Epidermal melanocyte (primary cell): ENCODE data around the gene ARHGAP42.

ENCODE experiments used
- DNase-seq: peaks from one replicate; pipeline ENCODE4 v3.0.0; 2011; ENCODE audit warnings: low spot score; ENCODE audit not compliant: insufficient read length

Gene ARHGAP42

GRCh38 chr11:100831929-100832494 is 144.9 kb downstream of the ARHGAP42 start:
- DNase-seq = no peak

DNA sequence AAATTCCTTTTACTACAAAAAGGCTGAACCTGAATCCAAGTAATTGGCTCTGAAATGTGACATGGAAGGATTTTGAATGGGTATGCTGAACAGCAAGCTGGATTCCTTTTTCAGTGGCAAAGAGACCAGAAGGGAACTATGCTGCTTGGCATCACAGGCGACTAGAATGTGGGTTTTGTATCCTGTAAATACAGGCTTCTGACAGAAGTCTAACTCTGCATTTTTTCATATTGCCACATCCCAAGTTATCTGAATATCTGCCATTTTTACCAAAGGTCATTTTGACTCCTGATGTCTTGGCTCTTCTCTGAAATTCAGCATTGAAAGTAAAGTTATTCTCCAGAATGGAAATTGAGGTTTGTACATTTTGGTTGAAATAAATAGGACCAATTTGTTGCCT is 145.7 kb downstream of the ARHGAP42 start:
- DNase-seq = no peak

DNA sequence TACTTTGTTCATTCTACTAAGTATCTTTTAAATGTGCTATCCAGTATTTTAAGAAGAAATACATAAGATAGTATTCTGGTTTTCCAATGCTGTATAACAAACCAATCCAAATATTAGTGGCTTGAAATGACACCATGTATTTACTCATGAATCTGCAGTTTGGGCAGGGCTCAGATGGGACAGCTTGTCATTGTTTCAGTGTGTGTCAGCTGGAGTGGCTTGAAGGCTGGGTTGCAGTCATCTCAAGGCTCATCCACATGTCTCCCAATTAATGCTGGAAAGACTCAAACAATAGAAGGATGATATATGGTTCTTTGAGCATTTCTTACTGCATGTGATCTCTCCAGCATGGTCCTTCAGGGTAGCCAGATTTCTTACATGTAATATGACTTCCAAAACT is 146.2 kb downstream of the ARHGAP42 start:
- no peak for DNase-seq

GRCh38 chr11:100835854-100836253 is 148.8 kb downstream of the ARHGAP42 start:
- no peak for DNase-seq

DNA sequence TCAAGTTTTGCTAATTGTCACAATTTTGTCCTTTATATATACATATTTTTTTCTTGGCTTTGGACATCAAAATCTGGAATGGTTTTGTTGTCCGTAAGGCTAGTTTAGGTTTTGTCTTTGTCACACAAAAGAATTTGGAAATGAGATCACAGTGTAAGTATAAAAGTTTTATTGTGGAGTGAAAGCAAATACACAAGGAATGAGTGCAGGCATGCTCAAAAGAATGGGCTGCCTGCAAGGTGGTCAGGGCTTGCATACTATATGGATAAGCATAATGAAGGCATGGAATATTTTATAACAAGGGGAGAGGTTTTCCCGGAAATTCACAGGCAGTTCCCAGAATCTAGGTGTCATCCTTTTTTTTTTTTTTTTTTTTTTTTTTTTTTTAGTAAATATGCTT is 150.2 kb downstream of the ARHGAP42 start:
- DNase-seq = no peak

DNA sequence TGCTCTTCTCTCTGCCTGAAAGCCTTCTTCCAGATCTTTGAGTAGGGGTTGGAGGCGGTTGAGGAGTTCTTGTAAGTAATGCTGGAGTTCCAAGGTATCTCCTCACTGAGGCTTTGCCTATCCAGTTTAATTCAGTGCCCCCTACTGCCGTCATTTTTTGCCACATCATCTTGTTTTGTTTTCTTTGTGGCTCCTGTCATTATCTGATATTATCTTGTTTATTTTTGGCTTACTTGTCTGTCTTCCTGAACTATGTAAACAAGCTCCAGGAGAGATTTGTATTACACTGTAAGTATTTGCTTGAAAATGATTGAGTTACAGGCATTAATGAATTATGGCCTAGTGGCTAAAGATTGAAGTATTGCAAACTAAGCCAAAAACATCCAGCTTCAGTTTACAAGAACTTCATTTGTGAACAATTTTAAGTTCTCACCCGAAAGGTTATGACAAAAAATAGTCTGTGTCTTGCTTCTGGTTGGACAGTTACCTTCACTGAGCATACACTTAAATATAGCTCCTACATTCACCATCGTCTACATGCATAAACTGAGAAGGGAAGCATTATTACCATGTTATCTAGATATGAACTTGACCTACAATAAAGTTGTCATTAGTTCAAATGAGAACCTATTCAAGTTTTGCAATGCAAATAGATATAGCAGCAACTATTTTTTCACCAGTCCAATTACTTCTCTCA is 154.8 kb downstream of the ARHGAP42 start:
- DNase-seq = no peak

GRCh38 chr11:100847696-100848216 is 160.7 kb downstream of the ARHGAP42 start:
- no peak for DNase-seq

GRCh38 chr11:100849009-100849900 is 162.2 kb downstream of the ARHGAP42 start:
- peak; percentile 38 for DNase-seq

DNA sequence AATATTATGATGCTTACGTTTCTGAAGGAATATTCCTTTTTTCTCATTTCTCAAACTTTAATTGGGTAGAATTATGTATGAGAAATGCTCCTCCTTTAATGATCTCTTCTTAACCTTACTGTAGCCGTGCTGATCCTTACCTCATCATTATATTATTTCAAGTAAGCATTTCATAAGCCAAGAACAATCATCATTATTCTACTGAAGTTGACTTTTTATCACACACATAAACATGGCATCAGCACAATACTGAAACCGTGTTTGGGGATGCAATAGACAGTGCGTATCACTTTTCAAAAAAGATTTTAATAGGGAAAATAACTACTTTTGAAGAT is 162.8 kb downstream of the ARHGAP42 start:
- no peak for DNase-seq

DNA sequence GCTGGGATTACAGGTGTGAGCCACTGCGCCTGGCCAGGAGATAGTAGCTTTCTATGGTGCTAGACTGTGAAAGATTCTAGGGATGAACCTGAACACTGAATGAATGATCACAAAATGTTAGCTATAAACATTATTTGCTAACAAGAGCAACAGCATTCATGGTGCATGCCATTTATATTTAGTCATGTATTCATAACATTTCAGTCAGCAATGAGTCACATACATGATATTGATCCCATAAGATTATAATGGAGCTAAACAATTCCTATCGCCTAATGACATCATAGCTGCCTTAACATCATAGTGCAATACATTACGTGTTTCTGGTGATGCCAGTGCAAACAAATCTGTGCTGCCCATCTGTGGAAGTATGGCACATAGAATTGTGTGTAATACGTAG is 164.1 kb downstream of the ARHGAP42 start:
- DNase-seq = no peak

GRCh38 chr11:100851584-100852152 is 164.6 kb downstream of the ARHGAP42 start:
- no peak for DNase-seq

DNA sequence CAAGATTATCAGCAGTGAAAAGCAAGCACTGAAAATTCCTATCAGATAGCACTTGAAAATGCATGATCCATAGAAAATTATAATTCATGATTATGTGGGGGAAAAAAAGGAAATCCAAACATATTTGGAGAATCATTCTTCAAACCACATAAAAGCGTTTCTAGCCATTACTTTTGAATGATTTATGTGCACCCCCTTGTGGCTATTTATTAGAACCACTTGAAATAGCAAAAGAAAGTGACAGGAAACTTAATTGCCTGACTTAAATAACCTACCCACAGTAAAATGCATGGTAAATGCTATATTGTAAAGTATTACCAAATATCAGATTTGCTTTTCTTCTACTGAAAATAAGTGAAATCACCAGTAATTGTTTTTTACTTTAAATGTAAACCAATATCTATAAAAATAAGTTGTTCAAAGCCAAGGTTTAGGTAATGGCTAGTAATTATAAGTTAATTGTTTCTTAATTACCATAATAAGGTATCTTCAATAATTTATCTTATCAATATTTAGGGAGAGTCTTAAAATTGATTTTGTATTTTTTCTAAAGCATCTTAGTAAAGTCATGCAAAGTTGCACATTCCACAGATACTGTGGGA is 168.5 kb downstream of the ARHGAP42 start:
- peak; percentile 41 for DNase-seq

DNA sequence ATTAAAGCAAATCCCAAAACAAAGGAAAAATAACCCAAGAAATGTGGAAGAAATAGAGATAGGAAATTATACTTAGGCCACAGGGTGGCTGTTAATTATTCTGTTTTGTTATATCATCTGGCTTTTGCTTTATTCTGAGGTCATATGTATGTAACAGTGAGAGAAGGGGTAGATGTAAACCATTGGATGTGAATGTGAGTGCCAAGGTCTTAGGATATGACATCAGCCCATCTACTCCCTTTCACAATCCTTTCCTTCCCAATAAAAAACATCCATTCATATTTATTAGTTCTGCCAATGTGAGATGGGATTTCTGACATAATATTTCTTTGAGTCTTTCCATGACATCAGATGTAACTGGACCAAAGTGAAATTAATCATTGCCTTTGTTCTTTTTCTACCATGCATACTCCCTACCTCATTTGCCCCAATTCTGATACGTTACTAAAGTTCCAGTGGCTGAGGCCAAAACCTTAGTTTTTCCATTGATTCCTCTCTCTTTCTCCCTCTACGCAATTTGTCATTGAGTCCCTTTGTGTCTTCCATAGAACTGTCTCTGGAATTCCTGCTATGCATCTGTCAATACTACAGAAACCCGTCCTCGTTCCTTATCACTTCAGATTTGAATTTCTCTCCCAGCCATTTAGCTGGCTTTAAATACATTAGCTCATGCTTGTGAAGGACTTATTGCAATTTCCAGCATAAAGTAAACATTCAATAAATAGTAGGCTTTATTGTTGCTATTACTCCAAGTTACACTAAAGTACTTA is 170.3 kb downstream of the ARHGAP42 start:
- no peak for DNase-seq

DNA sequence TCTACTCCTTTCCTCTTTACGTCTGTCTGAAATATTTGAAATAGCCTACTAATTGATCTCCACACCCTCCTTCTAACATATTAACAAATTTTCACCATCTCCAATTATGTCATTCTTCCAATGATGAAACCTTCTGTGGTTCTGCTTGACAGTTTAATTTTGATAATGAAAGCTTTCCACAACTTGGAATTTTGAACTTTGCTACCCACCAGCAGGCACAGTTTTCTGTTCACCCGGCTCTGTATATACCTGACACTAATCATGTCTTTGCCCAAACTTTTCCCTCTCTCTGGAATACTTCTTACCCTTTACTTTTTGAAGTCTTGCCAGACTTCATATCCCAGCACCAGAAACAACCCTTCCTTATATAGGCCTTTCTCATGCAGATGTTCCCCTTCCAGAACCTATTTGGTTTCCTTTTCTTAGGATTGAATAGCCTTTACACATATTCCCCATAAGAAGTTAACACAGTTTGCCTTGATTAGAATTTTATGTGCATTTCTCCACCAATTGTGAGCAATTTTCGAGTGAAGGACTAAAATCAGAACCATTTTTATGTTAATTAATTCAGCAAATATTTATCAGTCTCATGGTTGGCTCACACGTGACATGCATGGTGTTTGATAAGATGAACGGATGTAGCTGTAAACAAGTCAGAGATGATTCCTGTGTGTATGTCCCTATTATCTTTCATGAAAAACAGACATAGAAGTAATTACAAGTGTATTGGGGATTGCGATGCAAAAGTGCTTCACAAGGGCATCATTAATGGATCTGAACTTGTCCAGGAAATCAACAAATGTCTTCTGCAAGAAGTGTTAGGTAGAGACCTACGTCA is 173.4 kb downstream of the ARHGAP42 start:
- DNase-seq = no peak

GRCh38 chr11:100861212-100861611 is 174.1 kb downstream of the ARHGAP42 start:
- DNase-seq = no peak

GRCh38 chr11:100863080-100863581 is 176.0 kb downstream of the ARHGAP42 start:
- DNase-seq = no peak

DNA sequence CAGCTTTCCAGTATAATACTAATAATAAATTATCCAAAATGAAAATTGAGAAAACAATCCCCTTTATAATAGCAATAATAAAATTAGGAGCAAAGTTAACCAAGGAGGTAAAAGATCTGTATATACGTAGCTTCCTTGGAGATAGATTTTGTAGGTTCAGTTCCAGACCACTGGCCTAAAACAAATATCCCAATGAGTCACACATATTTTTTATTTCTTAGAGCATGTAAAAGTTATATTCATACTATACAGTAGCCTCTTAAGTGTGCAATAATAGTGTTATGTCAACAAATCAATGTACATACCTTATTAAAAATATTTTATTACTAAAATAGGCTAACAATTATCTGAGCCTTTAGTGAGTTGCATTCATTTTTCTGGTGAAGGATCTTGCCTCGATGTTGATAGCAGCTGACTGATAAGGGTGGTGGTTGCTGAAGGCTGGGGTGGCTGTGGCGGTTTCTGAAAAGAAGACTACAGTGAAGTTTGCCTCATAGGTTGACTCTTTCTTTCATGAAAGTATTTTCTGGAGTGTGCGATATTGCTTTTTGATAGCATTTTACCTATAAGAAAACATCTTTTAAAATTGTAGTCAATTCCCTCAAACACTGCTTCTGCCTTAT is 178.5 kb downstream of the ARHGAP42 start:
- DNase-seq = no peak

DNA sequence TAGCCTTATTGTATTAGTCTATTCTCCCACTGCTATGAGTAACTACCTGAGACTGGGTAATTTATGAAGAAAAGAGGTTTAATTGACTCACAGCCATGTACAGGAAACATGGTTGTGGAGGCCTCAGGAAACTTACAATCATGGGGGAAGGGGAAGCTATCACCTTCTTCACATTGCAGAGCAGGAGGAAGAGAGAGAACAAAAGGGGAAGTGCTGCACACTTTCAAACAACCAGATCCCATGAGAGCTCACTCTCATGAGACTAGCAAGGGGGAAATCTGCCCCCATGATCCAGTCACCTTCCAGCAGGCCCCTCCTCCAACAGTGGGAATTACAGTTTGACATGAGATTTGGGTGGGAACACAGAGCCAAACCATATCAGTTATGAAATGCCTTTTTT is 179.4 kb downstream of the ARHGAP42 start:
- DNase-seq = no peak

DNA sequence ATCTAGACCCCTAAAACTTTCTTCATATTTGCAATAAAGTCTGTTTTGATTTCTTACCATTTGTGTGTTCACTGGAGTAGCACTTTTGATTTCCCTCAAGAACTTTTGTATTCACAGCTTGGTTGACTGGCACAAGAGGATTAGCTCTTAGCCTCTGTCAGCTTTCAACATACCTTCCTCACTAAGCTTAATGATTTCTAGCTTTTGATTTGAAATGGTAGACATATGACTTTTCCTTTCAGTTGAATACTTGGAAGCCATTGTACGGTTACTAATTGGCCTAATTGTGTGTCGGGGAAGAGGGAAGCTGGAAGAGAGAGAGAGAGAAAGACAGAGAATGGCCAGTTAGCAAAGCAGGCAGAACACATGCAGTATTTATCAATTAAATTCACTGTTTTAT is 180.5 kb downstream of the ARHGAP42 start:
- DNase-seq = no peak
